NCI-H1436 treated with DMSO at 0.1 percent for 48 hours (cell line): Measurements from ENCODE around the gene SLC48A1.
"Not testable (repeated sequence)": the region's sequence is repeated elsewhere in the genome, so short reads cannot be mapped to it uniquely, and the experiment has no call there.

Experiments used
- DNase-seq: peaks from one replicate; lab custom pipeline; 2025; lab: John Stamatoyannopoulos, UW

The SLC48A1 gene

GRCh38 chr12:47791351-47791746, 18.3 kb downstream of the SLC48A1 start:
- DNase-seq, result no peak

GRCh38 chr12:47791874-47792273, 18.8 kb downstream of the SLC48A1 start:
- DNase-seq, result no peak

- no peak for DNase-seq
Measured at GRCh38 chr12:47793015-47793681, 20.1 kb downstream of the SLC48A1 start.

DNA sequence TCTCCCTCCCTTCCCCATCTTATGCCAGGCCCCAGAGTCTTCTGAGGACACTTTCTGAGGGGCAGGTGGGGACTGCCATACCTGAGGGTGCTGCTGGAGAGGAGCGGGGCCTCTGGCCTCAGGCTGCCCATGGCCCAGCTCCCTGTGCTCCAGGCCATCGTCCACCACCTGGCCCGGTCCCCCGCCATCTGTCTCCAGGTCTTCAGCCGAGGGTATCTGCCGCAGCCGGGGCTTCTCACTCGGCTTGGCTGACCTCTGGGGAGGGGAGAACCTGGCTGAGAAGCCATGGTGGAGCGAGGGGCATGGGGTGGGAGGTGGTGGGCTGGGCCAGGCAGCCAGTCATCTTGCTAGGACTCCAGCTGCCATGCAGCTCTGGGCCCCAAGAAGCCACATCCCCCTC, 21.6 kb downstream of the SLC48A1 start:
- DNase-seq, result no peak

DNA sequence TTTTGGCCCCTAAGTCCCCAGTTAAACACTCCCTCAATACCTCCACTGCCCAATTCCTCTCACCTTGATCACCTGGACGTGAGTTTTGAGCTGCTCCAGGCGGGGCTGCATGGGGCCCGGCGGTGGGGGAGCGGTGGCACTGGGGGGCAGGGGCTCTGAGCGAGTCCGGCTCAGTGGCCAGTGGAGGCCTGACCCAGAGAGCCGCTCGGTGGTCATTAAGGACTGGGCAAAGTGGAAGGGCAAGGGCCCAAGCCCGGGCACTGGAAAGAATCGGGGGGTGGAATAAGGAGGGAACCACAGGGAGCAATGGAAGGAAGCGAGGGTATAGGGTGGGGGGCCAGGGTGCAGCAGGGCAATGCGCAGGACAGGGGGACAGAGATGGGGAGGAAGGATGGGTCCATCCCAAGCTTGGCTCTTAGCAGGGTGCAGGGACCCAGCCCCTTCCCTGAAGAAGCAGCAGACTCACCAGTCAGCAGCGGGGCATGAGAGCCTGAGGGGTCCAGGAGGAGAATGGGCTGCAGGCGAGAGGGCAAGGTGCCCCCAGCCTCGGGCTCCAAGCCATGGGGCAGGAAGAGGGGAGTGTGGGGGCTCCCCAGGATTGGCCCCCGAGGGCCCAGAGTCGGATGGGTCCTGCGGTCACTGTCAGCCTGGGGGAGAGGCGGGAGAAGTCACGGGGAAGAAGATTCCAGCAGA, 22.2 kb downstream of the SLC48A1 start:
- no peak for DNase-seq

- DNase-seq, result no peak
Measured at GRCh38 chr12:47795814-47796411, 22.9 kb downstream of the SLC48A1 start.

GRCh38 chr12:47797441-47797840, 24.4 kb downstream of the SLC48A1 start:
- DNase-seq, result no peak

- no peak for DNase-seq
Measured at GRCh38 chr12:47798382-47798948, 25.4 kb downstream of the SLC48A1 start.

GRCh38 chr12:47799357-47799955, 26.4 kb downstream of the SLC48A1 start:
- no peak for DNase-seq

DNA sequence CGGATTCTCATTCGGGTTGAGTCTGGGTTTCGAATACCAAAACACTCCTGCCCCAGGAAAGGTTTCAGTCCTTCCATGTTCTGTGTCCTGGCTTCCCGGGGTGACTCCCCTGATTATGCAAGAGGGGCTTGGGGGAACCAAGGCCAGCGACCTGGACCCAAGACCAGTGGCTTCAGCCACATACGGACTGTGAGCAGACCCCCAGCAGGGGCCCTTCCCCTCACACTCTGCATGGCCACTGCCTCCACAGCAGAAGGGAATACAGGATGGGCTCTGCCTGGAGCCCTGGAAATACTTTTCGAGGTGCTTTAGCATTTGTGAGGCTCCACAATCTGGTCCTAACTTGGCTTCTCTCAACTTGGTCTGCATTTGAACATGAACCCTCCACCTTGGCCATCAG, 27.5 kb downstream of the SLC48A1 start:
- DNase-seq, result no peak

GRCh38 chr12:47801170-47801903, 28.3 kb downstream of the SLC48A1 start:
- DNase-seq, result no peak

GRCh38 chr12:47801904-47802246, 28.8 kb downstream of the SLC48A1 start:
- DNase-seq, result no peak

DNA sequence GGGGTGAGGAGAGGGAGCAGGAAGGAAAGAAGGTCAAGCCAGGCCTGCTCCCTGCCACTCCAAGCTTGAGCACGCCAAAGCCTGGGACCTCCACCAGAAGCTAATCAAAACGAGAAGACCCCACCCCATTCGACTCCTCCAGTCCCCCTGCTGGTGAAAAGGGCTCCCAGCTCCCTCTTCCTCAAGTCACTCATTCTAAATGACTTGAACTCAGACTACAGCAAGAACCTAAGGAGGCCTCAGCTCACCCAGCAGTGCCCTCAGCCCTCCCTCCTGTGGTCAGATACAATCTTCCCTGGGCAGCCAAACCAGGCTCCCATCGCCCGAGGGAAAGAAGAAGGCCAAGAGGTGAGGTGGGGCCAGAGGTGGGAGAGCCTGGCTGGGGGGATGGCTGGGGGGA, 29.3 kb downstream of the SLC48A1 start:
- DNase-seq, result no peak

- no peak for DNase-seq
Measured at GRCh38 chr12:47803191-47803875, 30.3 kb downstream of the SLC48A1 start.

DNA sequence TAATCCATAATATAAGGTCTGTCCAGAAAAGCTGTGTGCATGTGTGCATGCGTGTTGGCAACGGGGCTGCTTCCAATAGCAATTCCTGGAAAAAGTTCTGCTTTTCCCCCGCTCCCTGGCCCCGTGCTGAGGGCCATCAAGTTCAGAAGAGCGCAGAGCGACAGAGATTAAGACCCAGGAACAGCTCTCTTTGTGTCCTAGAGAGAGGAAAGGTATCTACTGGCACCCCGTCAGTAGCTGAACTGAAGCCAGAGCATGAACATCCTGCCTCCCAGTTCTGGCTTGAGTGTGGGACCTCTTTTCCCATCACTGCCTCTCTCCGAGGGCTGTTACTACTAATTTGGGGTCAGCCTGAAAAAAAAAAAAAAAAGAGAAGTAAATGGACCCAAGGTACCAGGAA, 31.1 kb downstream of the SLC48A1 start:
- DNase-seq, result no peak

DNA sequence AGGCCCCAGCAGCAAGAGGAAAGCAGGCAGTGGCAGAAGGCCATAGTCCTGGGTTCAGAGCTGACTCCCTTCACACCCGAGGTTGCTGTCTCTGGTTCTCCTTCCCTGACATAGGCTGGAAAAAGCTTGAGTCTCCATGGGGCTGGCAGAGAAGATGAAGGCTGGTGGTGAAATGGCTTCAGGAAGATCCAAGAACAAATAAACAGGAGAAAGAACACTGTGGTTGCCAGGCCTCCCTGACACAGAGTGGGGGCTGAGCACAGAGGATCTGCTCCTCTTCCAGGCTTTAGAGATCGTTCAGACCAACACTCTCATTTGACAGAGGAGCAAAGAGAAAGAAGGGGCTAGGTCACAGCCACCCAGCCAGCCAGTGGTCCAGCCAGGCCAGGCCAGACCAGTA, 32.4 kb downstream of the SLC48A1 start:
- no peak for DNase-seq

GRCh38 chr12:47807338-47807737, 34.3 kb downstream of the SLC48A1 start:
- DNase-seq, result no peak

GRCh38 chr12:47808050-47808449, 35.0 kb downstream of the SLC48A1 start:
- DNase-seq, result no peak

DNA sequence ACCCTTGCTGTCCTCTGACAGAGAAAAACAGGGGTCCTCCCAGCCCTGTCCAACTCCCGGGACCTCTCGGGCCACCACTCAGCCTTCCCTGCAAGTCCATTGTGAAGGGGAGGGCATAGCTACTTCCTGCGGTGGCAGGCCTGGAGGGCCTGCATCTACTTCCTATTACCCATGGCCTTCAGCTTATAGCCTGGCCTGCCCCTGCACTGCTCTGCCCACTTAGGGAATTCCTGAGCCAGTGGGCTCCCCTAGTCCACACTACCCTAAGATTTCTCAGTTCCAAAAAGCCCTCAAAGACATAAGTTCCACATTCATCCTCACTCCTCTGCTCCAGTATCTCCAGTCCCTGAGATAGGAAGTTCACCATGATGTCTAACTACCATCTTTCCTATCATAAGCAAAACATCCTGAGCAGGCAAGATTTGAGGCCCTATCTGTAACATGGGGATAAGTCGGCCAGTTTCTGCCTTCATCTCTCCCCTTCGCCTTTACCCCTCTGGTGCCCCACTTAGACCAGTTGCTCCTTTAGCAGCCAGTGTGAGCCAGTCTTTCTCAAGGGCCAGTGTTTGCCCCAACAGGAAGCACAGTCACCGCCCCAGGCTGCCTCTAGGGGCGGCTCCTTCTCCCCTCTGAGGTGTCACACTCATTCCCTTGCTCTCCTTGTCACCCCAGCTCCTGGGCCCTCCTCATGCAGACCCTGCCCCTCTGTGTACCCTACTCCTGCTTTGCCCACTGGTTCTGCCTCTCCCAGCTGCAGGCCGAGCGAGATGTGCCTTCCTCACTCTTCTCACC, 35.7 kb downstream of the SLC48A1 start:
- DNase-seq, result no peak

GRCh38 chr12:47809518-47809917, 36.5 kb downstream of the SLC48A1 start:
- not testable (repeated sequence) for DNase-seq

DNA sequence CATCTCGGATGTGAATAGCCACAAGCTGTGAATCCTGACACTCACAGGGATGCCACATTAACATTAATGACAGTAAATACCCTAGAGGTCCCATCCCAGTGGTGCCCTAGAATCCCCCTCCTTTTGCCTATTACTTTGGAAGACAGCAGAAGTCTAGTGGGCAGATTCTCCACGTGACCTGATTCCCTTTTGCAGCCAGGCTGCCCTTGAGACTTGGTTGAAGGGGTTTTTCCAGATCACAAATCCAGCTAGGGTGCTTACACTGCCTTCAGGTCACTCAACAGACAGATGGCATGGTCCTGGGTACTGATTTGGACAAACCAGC, 38.0 kb downstream of the SLC48A1 start:
- DNase-seq, result no peak
